Mesodermal cell (in vitro differentiated cells): ENCODE data around the gene BAZ2A.
"Not testable (repeated sequence)": the region's sequence is repeated elsewhere in the genome, so short reads cannot be mapped to it uniquely, and the experiment has no call there.

Experiments used
- H3K27ac ChIP-seq: 2 replicates; pipeline ENCODE4 v1.7.0; 2013; ENCODE audit warnings: mild to moderate bottlenecking, low read depth, low read length, moderate library complexity; ENCODE audit not compliant: severe bottlenecking
- H3K36me3 ChIP-seq: 2 replicates; pipeline ENCODE4 v1.7.1; 2013; ENCODE audit warnings: mild to moderate bottlenecking, low read length, moderate library complexity; ENCODE audit not compliant: control insufficient read depth, insufficient read depth
- H3K4me1 ChIP-seq: one replicate; pipeline ENCODE4 v1.7.1; 2013; ENCODE audit warnings: mild to moderate bottlenecking, low read length; ENCODE audit not compliant: insufficient read depth, control insufficient read depth, poor library complexity, severe bottlenecking
- H3K4me3 ChIP-seq: 2 replicates; pipeline ENCODE4 v1.7.0; 2013; ENCODE audit warnings: low read length, control low read depth, mild to moderate bottlenecking; ENCODE audit not compliant: insufficient read depth, poor library complexity, severe bottlenecking; ENCODE audit errors: extremely low read depth
- H3K9me3 ChIP-seq: 2 replicates; pipeline ENCODE4 v1.7.1; 2013; ENCODE audit warnings: mild to moderate bottlenecking, low read length, moderate library complexity; ENCODE audit not compliant: control insufficient read depth
- whole genome bisulfite sequencing, 2 experiments: methylation state at CpG; one replicate each; pipeline ENCODE4 v1.1.5; 2013; ENCODE audit warnings: missing lambda C conversion rate in 2 of 2; ENCODE audit not compliant: insufficient coverage in 2 of 2; 5-methylcytosine and 5-hydroxymethylcytosine counted together

BAZ2A gene

GRCh38 chr12:56596815-56597214, 33.3 kb downstream of the BAZ2A start:
- H3K9me3 ChIP-seq, result no peaks in the 10 kb centered on the region
- no peak overlapping the region for H3K27ac ChIP-seq
- 80% methylated on average over 1 of the region's 3 CpGs for WGBS, 2 experiments
- peaks cover 74% of the 10 kb centered on the region for H3K36me3 ChIP-seq
- H3K4me3 ChIP-seq, result no peak overlapping the region
- peaks cover 21% of the 10 kb centered on the region for H3K4me1 ChIP-seq

GRCh38 chr12:56593909-56594621, 36.1 kb downstream of the BAZ2A start:
- H3K4me1 ChIP-seq, result peaks cover 30% of the 10 kb centered on the region
- peak overlapping the region; percentile 96 for H3K27ac ChIP-seq
- no peak overlapping the region for H3K4me3 ChIP-seq
- peaks cover 63% of the 10 kb centered on the region for H3K36me3 ChIP-seq
- no peaks in the 10 kb centered on the region for H3K9me3 ChIP-seq
- 42 to 46% methylated on average over 8 of the region's 8 CpGs for WGBS, 2 experiments

GRCh38 chr12:56591961-56592360, 38.2 kb downstream of the BAZ2A start:
- peak overlapping the region; percentile 63 for H3K27ac ChIP-seq

GRCh38 chr12:56591126-56591525, 39.0 kb downstream of the BAZ2A start:
- 78% methylated on average over 4 of the region's 5 CpGs; no CpG with 5 or more reads in 1 of the 2 experiments for WGBS, 2 experiments
- H3K4me3 ChIP-seq, result no peak overlapping the region
- H3K4me1 ChIP-seq, result peaks cover 32% of the 10 kb centered on the region
- peaks cover 56% of the 10 kb centered on the region for H3K36me3 ChIP-seq
- H3K27ac ChIP-seq, result peak overlapping the region; percentile 11
- H3K9me3 ChIP-seq, result no peaks in the 10 kb centered on the region

More at GRCh38 chr12:56591961-56592360, 38.2 kb downstream of the BAZ2A start:
- Histone ChIP-seq H3K4me1 (peaks cover 37% of the 10 kb centered on the region), H3K36me3 (peaks cover 63% of the 10 kb centered on the region), H3K4me3 (no peak overlapping the region), H3K9me3 (no peaks in the 10 kb centered on the region)

- Histone ChIP-seq H3K4me3 (no peak overlapping the region), H3K9me3 (no peaks in the 10 kb centered on the region), H3K4me1 (peaks cover 32% of the 10 kb centered on the region), H3K27ac (no peak overlapping the region), H3K36me3 (peaks cover 52% of the 10 kb centered on the region)
- 60 to 72% methylated on average over 2 of the region's 3 CpGs for WGBS, 2 experiments
Measured at GRCh38 chr12:56590237-56590830, 39.8 kb downstream of the BAZ2A start.

- Histone ChIP-seq H3K27ac (no peak overlapping the region), H3K4me1 (peaks cover 30% of the 10 kb centered on the region), H3K36me3 (peaks cover 47% of the 10 kb centered on the region), H3K9me3 (no peaks in the 10 kb centered on the region), H3K4me3 (no peak overlapping the region)
- WGBS, 2 experiments, result 100% methylated on average over 1 of the region's 1 CpG; no CpG with 5 or more reads in 1 of the 2 experiments
Measured at GRCh38 chr12:56589783-56590182, 40.3 kb downstream of the BAZ2A start.

- no CpG with 5 or more reads among the region's 4 CpGs for WGBS, 2 experiments
- Histone ChIP-seq H3K4me1 (peaks cover 22% of the 10 kb centered on the region), H3K27ac (no peak overlapping the region), H3K36me3 (peaks cover 74% of the 10 kb centered on the region), H3K9me3 (no peaks in the 10 kb centered on the region), H3K4me3 (no peak overlapping the region)
Measured at GRCh38 chr12:56585098-56585497, 45.0 kb downstream of the BAZ2A start.

GRCh38 chr12:56581418-56582145, 48.5 kb downstream of the BAZ2A start:
- Histone ChIP-seq H3K36me3 (peaks cover 65% of the 10 kb centered on the region), H3K4me3 (no peak overlapping the region), H3K4me1 (peaks cover 15% of the 10 kb centered on the region), H3K9me3 (no peaks in the 10 kb centered on the region), H3K27ac (peak overlapping the region; percentile 8)
- 93 to 94% methylated on average over 10 of the region's 10 CpGs for WGBS, 2 experiments

GRCh38 chr12:56578983-56579546, 51.1 kb downstream of the BAZ2A start:
- peaks cover 80% of the 10 kb centered on the region for H3K36me3 ChIP-seq
- peaks cover 15% of the 10 kb centered on the region for H3K4me1 ChIP-seq
- H3K9me3 ChIP-seq, result no peaks in the 10 kb centered on the region
- no peak overlapping the region for H3K4me3 ChIP-seq
- no peak overlapping the region for H3K27ac ChIP-seq
- WGBS, 2 experiments, result 96 to 97% methylated on average over 4 to 5 of the region's 10 CpGs

GRCh38 chr12:56577248-56577647, 52.9 kb downstream of the BAZ2A start:
- peaks cover 15% of the 10 kb centered on the region for H3K4me1 ChIP-seq
- H3K36me3 ChIP-seq, result peaks cover 75% of the 10 kb centered on the region
- not testable (repeated sequence) for H3K4me3 ChIP-seq, H3K9me3 ChIP-seq, H3K27ac ChIP-seq
- WGBS, 2 experiments, result 94 to 100% methylated on average over 2 of the region's 7 CpGs
